IMR-90 (cell line): ENCODE results near the gene SKAP1. TPM values are rescaled to one million over a fixed set of nuclear protein-coding genes. Genes with fewer than 3 reads are reported as not detected.
A peak's percentile ranks its signal among the peaks of the same experiment; 100 is the strongest.

Source experiments
- ATAC-seq: fragments of 200-7000 bp; cut with Tn5 transposase; 2 replicates; pipeline ENCODE4 v1.9.1; 2020; ENCODE audit warnings: low read depth, mild to moderate bottlenecking, moderate library complexity
- BruUV-seq: library from RNA; stranded (reverse); fragments of 400-500 nt; replicated peaks from 2 replicates; lab custom pipeline; 2021; lab: Mats Ljungman, UMichigan
- CTCF ChIA-PET: fragments of 300-600 bp; formaldehyde crosslinking; extraction: SDS; loops from one replicate; lab custom pipeline; 2021; ENCODE audit warnings: antibody characterized with exemption; lab: Yijun Ruan, JAX
- POLR2A ChIA-PET: fragments of 300-600 bp; sonication (Branson Sonifier 250); formaldehyde crosslinking; loops from one replicate; lab custom pipeline; 2022; ENCODE audit warnings: antibody characterized with exemption; ENCODE audit not compliant: unreplicated experiment; lab: Charles Lee
- DNase-seq: peaks from one replicate; pipeline ENCODE4 v3.0.0; 2013
- H2AFZ ChIP-seq: replicated peaks from 2 replicates; pipeline ENCODE3; 2013; ENCODE audit warnings: low read length, mild to moderate bottlenecking; ENCODE audit not compliant: poor library complexity
- H2AK5ac ChIP-seq: 2 replicates; pipeline ENCODE4 v1.6.1; 2013; ENCODE audit warnings: low read depth, low read length, inconsistent platforms
- H2AK9ac ChIP-seq: replicated peaks from 2 replicates; pipeline ENCODE3; 2013; ENCODE audit warnings: mild to moderate bottlenecking, low read depth, low read length, moderate library complexity; ENCODE audit not compliant: poor library complexity
- H2BK120ac ChIP-seq: 2 replicates; pipeline ENCODE4 v1.6.1; 2013; ENCODE audit warnings: low read depth, low read length, inconsistent platforms
- H2BK15ac ChIP-seq: 3 replicates; pipeline ENCODE4 v1.6.1; 2013; ENCODE audit warnings: low read depth, low read length, inconsistent platforms
- H2BK20ac ChIP-seq: 2 replicates; pipeline ENCODE4 v1.6.1; 2013; ENCODE audit warnings: low read depth, mild to moderate bottlenecking, inconsistent platforms, low read length, moderate library complexity
- H2BK5ac ChIP-seq: 2 replicates; pipeline ENCODE4 v1.6.1; 2013; ENCODE audit warnings: mild to moderate bottlenecking, low read depth, low read length, inconsistent platforms; ENCODE audit not compliant: poor library complexity, severe bottlenecking
- H3K14ac ChIP-seq: replicated peaks from 2 replicates; pipeline ENCODE4 v1.6.1; 2013; ENCODE audit warnings: low read depth, low read length, inconsistent platforms
- H3K18ac ChIP-seq: 2 replicates; pipeline ENCODE4 v1.6.1; 2013; ENCODE audit warnings: low read depth, low read length, control low read depth
- H3K23ac ChIP-seq: 2 replicates; pipeline ENCODE4 v1.6.1; 2013; ENCODE audit warnings: low read depth, low read length, inconsistent platforms
- H3K27ac ChIP-seq: 2 replicates; pipeline ENCODE4 v1.5.1; 2013; ENCODE audit warnings: mild to moderate bottlenecking, control low read depth, low read length; ENCODE audit not compliant: insufficient read depth
- H3K27me3 ChIP-seq: 2 replicates; pipeline ENCODE4 v1.6.1; 2013; ENCODE audit warnings: low read length; ENCODE audit not compliant: control insufficient read depth, insufficient read depth
- H3K36me3 ChIP-seq: 2 replicates; pipeline ENCODE4 v1.6.1; 2013; ENCODE audit warnings: low read length, mixed read lengths; ENCODE audit not compliant: control insufficient read depth, insufficient read depth
- H3K4ac ChIP-seq: 2 replicates; pipeline ENCODE4 v1.6.1; 2013; ENCODE audit warnings: low read depth, low read length, inconsistent platforms
- H3K4me1 ChIP-seq: 2 replicates; pipeline ENCODE4 v1.6.1; 2013; ENCODE audit warnings: low read length, mixed read lengths; ENCODE audit not compliant: control insufficient read depth, insufficient read depth
- H3K4me2 ChIP-seq: 2 replicates; pipeline ENCODE4 v1.6.1; 2013; ENCODE audit warnings: low read depth, mild to moderate bottlenecking, control low read depth, low read length, moderate library complexity
- H3K4me3 ChIP-seq: 2 replicates; pipeline ENCODE4 v1.5.1; 2013; ENCODE audit warnings: low read depth, mild to moderate bottlenecking, control low read depth, low read length, moderate library complexity; ENCODE audit not compliant: insufficient read depth
- H3K56ac ChIP-seq: 2 replicates; pipeline ENCODE4 v1.6.1; 2013; ENCODE audit warnings: low read length, inconsistent platforms; ENCODE audit not compliant: insufficient read depth; ENCODE audit errors: extremely low read depth
- H3K79me1 ChIP-seq, 2 experiments: 2 replicates each; pipeline ENCODE4 v1.6.1; 2013; ENCODE audit warnings: low read length in 2 of 2, inconsistent platforms in 1 of 2, low read depth in 1 of 2
- H3K9ac ChIP-seq: 2 replicates; pipeline ENCODE4 v1.6.1; 2013; ENCODE audit warnings: low read depth, low read length, control low read depth
- H3K9me1 ChIP-seq: 2 replicates; pipeline ENCODE4 v1.6.1; 2013; ENCODE audit warnings: low read length, inconsistent platforms; ENCODE audit not compliant: insufficient read depth
- H3K9me3 ChIP-seq: 2 replicates; pipeline ENCODE4 v1.6.1; 2013; ENCODE audit warnings: low read length; ENCODE audit not compliant: control insufficient read depth, insufficient read depth
- H4K20me1 ChIP-seq: 2 replicates; pipeline ENCODE4 v1.6.1; 2013; ENCODE audit warnings: low read length, inconsistent platforms; ENCODE audit not compliant: insufficient read depth
- H4K5ac ChIP-seq: 2 replicates; pipeline ENCODE4 v1.6.1; 2013; ENCODE audit warnings: mild to moderate bottlenecking, low read depth, low read length, control low read depth
- H4K8ac ChIP-seq, 2 experiments: 2 replicates each; pipeline ENCODE4 v1.6.1; 2013; ENCODE audit warnings: low read depth in 2 of 2, low read length in 2 of 2, control low read depth in 1 of 2, inconsistent platforms in 1 of 2
- H4K91ac ChIP-seq: 2 replicates; pipeline ENCODE4 v1.6.1; 2013; ENCODE audit warnings: low read depth, low read length, inconsistent platforms; ENCODE audit not compliant: insufficient read depth
- BHLHE40 ChIP-seq: fragments of 150-350 bp; IDR thresholded peaks from 2 replicates; pipeline ENCODE4 v1.6.1; 2016; ENCODE audit warnings: mild to moderate bottlenecking, low read depth, low read length
- CHD1 ChIP-seq: IDR thresholded peaks from 2 replicates; pipeline ENCODE4 v1.6.1; 2012; ENCODE audit warnings: low read depth, low read length, improper control_type of control experiment
- FOS ChIP-seq: fragments of 150-350 bp; IDR thresholded peaks from 2 replicates; pipeline ENCODE4 v1.6.1; 2016; ENCODE audit warnings: low read depth, low read length
- MXI1 ChIP-seq: IDR thresholded peaks from 2 replicates; pipeline ENCODE4 v1.6.1; 2012; ENCODE audit warnings: low read depth, mild to moderate bottlenecking, low read length, moderate library complexity, borderline replicate concordance
- NFE2L2 ChIP-seq: fragments of 150-350 bp; IDR thresholded peaks from 2 replicates; pipeline ENCODE4 v1.6.1; 2016; ENCODE audit warnings: low read depth, mild to moderate bottlenecking, low read length
- RAD21 ChIP-seq: IDR thresholded peaks from 2 replicates; pipeline ENCODE4 v1.6.1; 2012; ENCODE audit warnings: low read length, improper control_type of control experiment
- RCOR1 ChIP-seq: IDR thresholded peaks from 2 replicates; pipeline ENCODE4 v1.6.1; 2012; ENCODE audit warnings: mild to moderate bottlenecking, low read length, improper control_type of control experiment; ENCODE audit not compliant: insufficient replicate concordance
- RFX5 ChIP-seq: IDR thresholded peaks from 2 replicates; pipeline ENCODE4 v1.8.0; 2012; ENCODE audit warnings: low read depth, mild to moderate bottlenecking, low read length, moderate library complexity
- SMC3 ChIP-seq: fragments of 150-350 bp; IDR thresholded peaks from 2 replicates; pipeline ENCODE4 v1.6.1; 2016; ENCODE audit warnings: low read depth, mild to moderate bottlenecking, antibody characterized with exemption, low read length, moderate library complexity
- WGBS, 2 experiments: methylation state at CpG; one replicate each; pipeline versions ENCODE4 v1.1.5 to v1.1.7; 2013; ENCODE audit warnings: missing lambda C conversion rate in 2 of 2; ENCODE audit not compliant: insufficient read length in 1 of 2; ENCODE audit errors: extremely low coverage in 2 of 2; 5-methylcytosine and 5-hydroxymethylcytosine counted together
- dilution Hi-C: fragments of 300-500 bp; cut with HindIII; formaldehyde crosslinking; loops from one replicate; pipeline ENCODE4 v1.14.3; 2018; ENCODE audit warnings: low sequenced_read_pairs; ENCODE audit not compliant: unreplicated experiment
- in situ Hi-C: fragments of 300-500 bp; cut with MboI; formaldehyde crosslinking; loops from 3 replicates; pipeline ENCODE4 v1.14.3; 2019; ENCODE audit warnings: low sequenced_read_pairs, inconsistent platforms, mixed read lengths
- intact Hi-C: fragments of 100-400 bp; cut with micrococcal nuclease; formaldehyde crosslinking; loops from 2 replicates; pipeline ENCODE4 v1.10.0; 2022
- polyA plus RNA-seq, 3 experiments: library from polyadenylated mRNA; depleted of rRNA; stranded (reverse); fragments of >200 nt; gene quantifications; 2 replicates each; pipeline ENCODE4 v1.2.3, GENCODE V29; 2012; ENCODE audit warnings: low replicate concordance in 1 of 3
- total RNA-seq: library from RNA; depleted of rRNA; stranded (reverse); fragments of >200 nt; gene quantifications from 2 replicates; pipeline ENCODE4 v1.2.3, GENCODE V29; 2012

SKAP1 gene
- total and polyA plus RNA-seq, 2 of the 4 experiments (the other 2 are of a cell fraction) = not detected

DNA sequence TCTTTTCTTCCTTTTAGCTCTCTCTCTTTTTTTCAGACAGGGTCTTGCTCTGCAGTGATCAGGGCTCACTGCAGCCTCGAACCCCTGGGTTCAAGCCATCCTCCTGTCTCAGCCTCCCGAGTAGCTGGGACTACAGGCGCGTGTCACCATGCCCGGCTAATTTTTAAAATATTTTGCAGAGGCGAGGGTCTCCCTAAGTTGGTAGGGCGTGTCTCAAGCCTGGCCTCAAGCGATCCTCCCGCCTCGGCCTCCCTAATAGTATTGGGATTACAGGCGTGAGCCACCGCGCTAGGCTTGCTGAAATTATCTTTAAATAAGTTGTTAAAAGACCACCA is 323.2 kb downstream of the SKAP1 start:
- Histone ChIP-seq H3K4me3 (peak overlapping the region; percentile 84), H3K4ac (peak overlapping the region; percentile 26; the same call in 1 of the 2 replicates), H2BK5ac (no peak overlapping the region), H2AK9ac (no peak overlapping the region), H3K9me1 (no peaks in the 10 kb centered on the region), H4K5ac (peak overlapping the region; percentile 13), H3K79me1 (peaks cover 14 to 34% of the 10 kb centered on the region in 2 experiments), H4K20me1 (peaks cover 2% of the 10 kb centered on the region), H4K91ac (peak overlapping the region; percentile 14; the same call in 1 of the 2 replicates), H3K27me3 (no peaks in the 10 kb centered on the region), H3K9me3 (no peaks in the 10 kb centered on the region), H2BK120ac (no peak overlapping the region), H2AK5ac (no peak overlapping the region), H4K8ac (peak overlapping the region; percentile 72 to 96), H2BK15ac (no peak overlapping the region; the same call in 2 of the 3 replicates), H2AFZ (peak overlapping the region; percentile 99), H3K56ac (peak overlapping the region; percentile 73), H3K36me3 (no peaks in the 10 kb centered on the region), H3K18ac (no peak overlapping the region), H3K14ac (peak overlapping the region; percentile 92), H3K9ac (peak overlapping the region; percentile 55), H2BK20ac (no peak overlapping the region), H3K4me1 (no peaks in the 10 kb centered on the region), H3K23ac (peak overlapping the region; percentile 46), H3K27ac (peak overlapping the region; percentile 23), H3K4me2 (peak overlapping the region; percentile 81)
- ChIA-PET CTCF (interaction anchor here (0.6 kb wide), 1 partner anchor 24 kb away, joined by 6 read pairs; no protein-coding TSS in a partner anchor), POLR2A (no interaction called here)
- intact Hi-C loops (no loop called here), in situ Hi-C loops (no loop called here), dilution Hi-C loops (no loop called here)
- TF ChIP-seq SMC3 (no peak), BHLHE40 (no peak), MXI1 (no peak), FOS (no peak), RAD21 (no peak), CHD1 (no peak), NFE2L2 (no peak), RFX5 (no peak), RCOR1 (no peak)
- 80% methylated on average over 2 of the region's 13 CpGs; no CpG with 5 or more reads in 1 of the 2 experiments for WGBS, 2 experiments
- ATAC-seq (no peak), DNase-seq (no peak)
- BruUV-seq = no TSS peak
